Anterior cingulate cortex (tissue), 58 donors: ENCODE measurements around the gene GPC6.

ENCODE experiments used
- DNase-seq, 58 donors: peaks; one replicate each; lab custom pipeline; 2025; lab: John Stamatoyannopoulos, UW

Gene GPC6

DNA sequence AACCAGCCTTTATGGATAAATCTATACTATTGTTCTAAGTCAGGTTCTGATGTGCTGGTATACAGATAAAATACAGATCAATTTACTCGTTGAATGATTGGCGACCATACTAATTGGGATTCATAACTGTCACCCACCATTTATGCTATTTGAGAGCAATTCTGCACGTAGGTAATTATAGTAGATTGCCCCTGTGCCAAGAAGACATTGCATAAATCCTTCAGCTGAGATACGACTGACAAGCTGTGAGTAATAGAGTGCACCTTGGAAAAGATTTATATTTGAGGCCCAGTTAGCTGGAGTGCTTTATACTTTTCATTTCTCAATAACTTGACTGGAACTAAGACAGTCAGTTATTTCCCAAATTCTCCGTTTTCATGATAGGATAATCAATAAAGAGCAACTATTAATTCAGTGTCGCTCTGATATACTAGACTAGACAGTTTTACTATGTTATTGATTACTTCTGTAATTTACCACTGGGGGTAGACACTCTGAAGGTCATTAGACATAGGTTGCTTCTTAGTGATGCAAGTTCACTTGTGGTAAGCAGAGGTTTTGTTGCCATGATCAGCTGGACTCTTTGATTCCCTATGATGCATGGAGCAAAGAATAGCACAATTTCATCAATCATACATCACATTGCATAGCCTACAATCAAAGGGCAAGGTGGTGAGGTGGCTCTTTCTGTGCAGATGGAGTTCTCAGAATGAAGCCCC lies 536.3 kb downstream of the GPC6 start:
- no peak for DNase-seq

DNA sequence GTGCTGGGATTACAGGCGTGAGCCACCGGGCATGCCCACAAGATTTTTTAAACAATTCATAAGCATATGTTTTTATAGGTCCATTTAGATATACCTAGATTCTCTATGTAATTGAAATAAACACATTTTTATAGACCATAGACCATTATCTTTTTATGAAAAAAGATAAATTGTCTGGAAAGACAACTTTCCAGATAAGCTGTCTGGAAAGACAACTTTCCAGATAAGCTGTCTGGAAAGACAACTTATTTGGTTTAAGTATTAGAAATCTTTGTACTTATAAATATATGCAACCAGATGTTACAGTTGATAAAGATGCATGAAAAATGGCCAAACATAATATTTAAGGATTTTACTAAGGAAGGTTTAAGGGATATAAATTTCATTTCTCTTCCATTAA lies 538.5 kb downstream of the GPC6 start:
- DNase-seq, result no peak

DNA sequence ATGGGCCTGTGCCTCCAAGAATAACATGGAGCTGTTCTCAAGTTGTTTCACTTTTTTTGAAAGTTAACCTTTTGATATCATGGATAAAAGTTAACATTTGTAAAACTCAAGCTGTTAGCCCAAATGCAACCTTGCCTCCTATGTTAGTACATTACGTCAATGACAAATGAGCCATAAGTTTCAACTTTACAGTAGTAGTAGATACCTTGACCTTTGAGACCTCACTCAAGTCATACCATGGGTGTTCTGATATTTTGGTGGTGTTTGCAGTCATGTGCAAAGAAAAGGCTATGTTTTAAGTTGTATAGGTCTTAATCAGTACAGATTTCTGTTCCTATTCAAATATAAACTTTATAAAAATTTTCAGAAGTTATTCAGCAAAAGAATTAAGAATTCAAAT lies 539.2 kb downstream of the GPC6 start:
- no peak for DNase-seq

DNA sequence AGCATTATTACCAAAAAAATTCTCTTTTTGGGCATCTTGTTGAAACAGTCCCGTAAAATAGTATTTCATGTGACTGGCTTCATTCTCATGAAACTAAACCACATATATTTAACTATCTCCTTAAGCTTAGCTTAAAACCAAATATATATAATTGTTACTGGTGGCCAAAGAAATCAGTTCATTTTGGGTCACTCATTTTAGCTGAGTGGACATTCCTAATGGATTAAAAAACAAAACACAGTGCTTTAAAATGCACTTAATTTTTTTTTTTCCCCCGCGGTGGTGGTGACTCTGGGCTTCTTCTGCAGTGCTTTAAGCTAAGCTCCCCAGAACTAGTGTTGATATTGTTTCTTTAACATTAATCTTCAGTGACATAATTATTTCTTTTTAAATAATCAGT lies 540.1 kb downstream of the GPC6 start:
- DNase-seq, result no peak

DNA sequence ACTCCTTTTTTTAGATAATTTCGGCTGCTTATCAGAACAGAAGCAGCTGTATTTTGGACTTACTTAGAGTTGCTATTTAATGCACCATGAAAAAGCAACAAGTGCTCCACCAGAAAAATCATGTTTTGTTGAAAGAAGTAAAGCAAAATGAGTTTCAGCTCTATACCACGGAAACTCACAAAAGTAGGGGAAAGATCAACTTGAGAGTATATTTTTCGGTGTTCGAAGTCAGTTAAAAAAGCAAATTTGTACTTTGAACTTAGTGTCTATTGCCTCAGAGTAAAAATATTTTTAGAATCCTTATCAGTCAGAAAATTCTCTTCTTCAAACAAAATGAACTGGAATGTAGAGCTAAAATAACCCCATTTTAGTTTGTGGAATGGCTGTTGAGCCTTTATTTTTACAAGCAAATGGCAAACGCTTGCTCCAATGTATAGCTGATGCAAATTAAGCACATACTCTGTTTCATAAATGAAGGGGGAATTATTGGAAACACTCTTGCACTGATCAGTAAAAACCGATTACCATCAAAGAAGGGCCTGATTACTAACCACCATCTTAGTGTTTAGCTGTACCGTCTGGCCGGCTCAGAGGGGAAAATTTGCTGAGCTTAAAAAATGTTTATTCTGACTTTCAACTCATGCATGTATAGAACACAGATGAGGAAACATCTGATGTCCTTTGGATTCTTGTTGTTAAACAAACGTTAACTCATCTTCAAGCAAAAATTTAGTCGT lies 540.7 kb downstream of the GPC6 start:
- DNase-seq, result no peak

DNA sequence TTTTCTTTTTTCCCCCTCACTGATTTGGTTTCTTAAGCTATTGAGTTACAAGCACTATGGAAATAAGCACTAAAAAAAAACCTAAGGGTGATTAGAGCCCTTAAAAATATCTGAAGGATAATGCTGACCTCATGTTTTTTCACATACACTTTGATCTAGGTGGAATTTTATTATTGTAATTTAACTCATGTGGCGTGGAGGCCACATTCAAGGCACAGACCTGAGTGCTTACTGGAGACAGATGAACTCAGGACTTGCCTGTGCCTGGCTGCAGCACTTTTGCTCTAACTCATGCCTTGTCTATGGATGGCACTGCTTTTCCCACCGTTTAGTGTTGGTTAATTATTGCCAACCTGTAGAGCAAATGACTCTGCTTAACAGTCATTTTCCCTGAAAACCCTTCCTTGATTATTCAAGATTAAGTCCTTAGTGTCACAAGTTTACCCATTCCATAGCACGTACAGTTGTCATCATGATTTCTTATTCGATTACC lies 541.4 kb downstream of the GPC6 start:
- no peak for DNase-seq

DNA sequence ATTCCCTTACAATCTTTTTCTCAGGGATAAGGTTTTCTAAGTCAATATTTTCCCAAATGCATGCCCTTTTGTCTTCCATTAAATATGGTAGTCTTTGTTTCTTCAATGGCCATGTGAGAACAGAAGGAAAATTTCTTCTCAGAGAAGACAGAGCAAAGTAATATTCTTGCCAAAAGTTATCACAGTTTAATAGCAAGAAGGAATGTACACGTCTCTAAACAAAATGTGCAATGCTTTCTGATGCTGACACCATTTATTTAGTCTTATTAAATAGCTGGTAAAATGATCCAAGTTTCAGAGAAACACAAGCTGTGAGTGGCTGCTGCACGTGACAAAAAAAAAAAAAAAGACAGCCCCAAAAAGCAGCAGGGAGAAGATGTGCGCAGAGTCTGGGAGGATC lies 542.5 kb downstream of the GPC6 start:
- no peak for DNase-seq

DNA sequence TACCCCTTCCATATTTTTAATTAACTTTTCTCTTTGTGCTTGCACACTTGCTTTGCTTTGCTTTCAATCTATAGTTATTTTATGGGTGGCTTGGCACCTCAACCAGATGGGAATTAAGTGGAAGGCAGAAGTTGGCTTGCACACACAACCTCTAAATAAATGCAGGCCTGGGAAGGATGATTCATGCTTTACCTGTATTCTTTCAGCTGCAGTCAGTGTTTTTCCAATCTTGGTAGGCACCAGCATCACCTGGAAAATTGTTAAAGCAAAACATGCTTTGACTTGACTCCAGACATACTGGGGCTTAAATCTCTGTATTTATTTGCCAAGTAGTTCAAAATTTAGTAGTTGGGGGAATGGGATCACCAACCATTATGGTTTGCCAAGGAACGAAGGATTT lies 543.0 kb downstream of the GPC6 start:
- no peak for DNase-seq

DNA sequence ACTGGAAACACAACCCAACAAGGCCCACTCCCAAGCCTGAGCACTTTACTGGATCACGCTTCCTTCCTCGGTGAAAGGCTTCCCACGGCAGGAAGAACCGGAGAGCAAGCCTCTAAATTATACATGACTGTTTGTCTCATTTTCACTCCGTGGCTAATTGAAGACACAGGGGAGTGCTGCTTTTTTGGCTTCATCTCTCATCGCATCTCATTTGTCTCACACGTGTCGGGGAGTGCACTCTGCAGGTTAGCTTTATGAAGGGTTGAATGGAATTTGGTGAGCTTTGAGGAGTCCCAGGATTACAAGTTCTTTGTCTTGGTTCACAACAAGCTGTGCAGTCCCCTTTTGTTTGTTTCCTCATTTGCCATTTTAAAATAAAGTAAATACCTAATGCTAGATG lies 544.6 kb downstream of the GPC6 start:
- DNase-seq, result no peak

DNA sequence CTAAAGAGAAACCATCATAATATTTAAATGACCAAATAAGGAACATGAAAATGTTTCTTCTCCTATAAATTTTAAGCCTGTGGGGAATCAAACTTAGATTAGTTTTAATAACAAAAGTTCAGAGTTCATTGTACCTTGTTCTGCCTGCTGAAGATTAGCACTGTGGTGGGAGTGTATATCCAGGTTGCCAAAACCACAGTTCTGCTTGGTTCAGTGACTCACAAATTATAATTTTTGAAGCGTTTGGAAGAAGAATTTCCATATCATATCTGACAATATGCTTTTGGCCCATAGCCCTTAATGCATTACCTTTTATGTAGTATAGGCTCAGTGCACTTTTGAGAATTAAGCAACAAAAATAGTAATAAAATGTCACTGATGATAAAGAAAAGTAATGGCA lies 545.2 kb downstream of the GPC6 start:
- DNase-seq, result no peak

DNA sequence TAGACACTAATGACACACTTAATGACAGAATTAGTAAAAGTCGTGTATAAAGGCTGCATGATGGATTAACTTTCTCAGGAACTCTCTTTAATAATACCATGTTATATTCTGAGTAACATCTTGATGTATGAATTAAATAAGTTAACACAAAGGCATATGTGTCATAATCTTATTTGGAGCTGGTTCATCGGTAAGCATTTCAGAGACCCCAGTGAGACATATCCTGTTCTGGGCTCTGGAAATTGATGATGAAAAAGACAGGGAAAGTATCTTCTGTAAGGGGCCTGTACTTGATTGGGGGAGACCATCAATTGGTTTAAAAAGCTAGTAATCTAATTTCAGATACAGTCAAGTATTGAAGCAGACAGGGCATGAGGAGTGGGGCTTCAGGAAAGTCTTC lies 547.9 kb downstream of the GPC6 start:
- no peak for DNase-seq

DNA sequence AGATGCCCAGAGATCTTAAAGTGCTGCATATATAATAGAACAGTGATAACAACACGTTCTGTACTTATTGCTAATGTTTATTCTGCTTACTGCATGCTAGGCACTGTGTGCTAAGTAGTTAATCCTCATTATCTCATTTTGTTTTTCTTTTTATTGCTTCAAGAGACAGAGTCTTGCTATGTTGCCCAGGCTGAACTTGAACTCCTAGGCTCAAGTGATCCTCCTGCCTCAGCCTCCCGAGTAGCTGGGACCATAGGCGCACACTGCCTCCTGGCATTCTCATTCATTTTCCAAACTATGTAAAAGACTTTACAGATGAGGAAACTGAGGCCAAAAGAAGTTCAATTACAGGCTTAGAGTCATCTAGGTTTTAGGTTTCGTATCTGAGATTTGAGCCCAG lies 548.4 kb downstream of the GPC6 start:
- no peak for DNase-seq

DNA sequence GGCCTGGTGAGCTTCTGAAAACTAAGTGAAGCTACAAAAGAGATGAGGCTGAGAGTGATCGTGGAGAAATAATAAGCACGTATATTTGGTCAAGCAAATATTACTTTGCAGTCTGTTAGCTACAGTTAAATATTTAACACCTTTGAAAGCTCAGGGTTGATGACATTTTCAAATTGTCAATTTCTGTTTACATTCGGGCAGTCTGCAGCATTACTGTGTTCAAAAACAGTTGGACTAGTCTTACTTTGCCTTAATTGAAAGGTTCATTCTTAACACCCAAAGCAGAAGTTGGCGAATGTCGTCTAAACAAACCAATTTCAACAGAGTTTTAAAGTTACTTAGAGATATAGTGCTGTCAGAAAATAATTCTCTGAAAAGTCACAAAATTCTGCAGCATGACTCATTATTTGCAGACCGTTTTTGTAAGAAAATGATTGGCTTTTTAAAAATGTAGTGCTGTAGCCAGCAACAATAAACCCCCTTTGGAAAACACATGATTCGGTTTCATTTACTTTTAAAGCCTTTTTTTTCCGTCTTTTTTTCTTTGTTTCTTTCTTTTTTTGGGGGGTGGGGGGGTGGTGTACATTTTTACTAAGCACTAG lies 549.0 kb downstream of the GPC6 start:
- no peak for DNase-seq

DNA sequence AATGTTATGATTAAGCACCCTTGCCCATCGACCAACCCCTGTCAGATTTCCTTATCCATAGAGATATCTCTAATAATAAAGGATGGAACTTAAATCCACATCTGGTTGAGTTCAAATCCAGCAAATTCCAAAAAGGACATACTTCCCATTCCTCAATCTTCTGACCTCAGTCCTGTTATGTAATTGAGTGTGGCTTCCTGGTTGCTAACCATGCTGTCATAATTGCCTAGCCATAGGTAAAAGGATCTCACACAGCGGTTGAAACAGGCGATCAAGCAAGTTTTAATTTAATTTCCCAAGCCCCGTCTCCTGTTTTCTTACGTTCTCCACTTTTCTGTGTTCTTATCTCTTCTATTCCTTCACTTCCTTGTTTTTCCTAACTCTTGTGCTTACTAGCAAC lies 550.3 kb downstream of the GPC6 start:
- DNase-seq, result no peak

DNA sequence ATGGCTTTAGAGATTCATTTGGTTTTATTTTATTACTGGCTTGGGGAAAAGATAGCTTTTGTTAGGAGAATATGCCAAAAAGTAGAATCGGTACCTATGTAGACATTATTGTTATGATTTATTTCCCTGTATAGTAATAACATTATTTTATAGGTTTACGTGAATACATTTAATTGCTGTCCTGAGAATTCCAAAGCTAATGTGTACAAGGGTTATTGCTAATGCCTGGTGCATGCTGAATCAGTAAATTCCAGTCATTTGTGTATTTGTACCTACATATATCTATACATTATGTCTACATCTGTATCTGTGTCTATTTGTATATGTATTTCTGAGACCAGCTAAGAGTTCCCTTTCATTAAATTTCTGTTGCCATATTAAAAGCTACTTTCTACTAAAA lies 550.9 kb downstream of the GPC6 start:
- no peak for DNase-seq

DNA sequence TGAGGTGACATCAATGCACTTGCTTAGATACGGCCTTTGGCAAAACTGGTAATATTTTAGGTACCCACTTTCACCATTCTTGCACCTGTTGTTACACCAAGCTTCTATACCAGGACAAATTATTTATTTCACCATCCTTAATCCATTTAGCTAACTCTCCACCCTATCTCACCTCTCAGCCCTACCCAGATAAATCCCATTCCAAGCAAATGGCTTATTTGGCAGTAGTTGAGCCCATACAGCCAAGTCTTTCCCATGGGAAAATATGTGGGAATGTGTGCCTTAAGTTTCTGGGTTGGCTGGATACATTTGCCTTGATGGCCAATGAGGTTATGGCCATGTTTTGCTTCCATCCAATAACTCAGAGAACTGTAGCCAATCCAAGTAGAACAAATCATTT lies 551.9 kb downstream of the GPC6 start:
- DNase-seq, result no peak

DNA sequence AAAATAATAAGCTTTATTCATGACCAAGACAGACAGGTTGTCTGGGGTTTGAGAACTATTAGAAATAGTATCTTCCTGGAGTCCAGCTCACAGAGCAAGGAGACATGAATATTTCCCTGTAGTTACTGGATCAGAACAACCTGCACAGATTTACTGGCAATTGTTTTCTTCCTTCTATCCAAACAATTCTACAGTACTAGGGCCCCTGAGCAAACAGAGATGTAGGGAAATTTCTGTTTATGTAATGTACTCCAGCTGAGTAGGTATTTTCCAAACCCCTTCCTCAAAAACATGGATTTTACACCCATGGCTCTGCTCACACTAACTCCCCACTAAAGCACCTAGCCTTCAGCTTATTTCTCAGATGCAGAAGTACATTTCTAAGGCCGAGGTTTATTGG lies 557.6 kb downstream of the GPC6 start:
- no peak for DNase-seq

DNA sequence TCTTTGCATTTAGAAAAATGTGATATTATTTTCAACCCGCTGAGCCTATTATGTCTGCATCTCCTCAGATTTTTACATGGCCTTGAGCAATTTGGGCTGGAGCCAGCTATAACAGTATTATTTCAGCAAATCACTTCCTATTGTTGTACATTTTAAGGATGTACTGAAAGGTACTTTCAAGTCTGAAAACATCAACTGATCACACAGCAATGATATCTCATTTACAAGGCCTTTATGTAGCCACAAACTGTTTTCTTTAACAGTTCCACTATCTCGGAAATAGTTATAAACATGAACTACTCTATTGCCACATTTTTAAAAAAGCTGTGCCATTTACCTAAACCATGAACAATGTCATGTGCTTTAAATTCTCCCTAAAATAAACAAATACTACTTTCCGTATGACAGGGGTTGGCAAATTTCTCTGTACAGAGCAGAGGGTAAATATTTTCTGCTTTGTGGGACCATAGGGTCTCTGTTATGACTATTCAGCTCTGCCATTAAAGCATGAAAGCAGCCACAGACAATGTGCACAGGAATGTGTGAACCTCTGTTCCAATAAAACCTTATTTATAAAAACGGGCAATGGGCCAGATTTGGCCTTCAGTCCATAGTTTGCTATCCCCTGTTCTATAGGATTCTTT lies 560.4 kb downstream of the GPC6 start:
- DNase-seq, result no peak

DNA sequence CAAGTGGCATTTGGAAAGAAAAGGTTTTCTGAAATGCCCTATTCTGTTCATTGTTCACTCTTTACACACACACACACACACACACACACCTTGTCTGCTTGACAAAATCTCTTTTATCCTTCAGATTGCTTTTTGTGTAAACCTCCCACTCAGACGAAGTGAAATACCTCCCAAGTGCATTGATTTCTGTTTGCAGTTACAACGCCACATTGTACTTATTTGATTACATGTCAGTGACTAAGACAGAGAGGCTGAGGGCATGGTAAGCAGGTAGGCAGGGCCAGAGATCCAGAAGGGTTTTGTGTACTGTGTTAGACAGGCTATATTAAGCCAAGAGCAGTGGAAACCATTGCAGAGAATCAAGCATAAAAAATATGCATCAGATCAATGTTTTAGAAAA lies 561.8 kb downstream of the GPC6 start:
- no peak for DNase-seq

DNA sequence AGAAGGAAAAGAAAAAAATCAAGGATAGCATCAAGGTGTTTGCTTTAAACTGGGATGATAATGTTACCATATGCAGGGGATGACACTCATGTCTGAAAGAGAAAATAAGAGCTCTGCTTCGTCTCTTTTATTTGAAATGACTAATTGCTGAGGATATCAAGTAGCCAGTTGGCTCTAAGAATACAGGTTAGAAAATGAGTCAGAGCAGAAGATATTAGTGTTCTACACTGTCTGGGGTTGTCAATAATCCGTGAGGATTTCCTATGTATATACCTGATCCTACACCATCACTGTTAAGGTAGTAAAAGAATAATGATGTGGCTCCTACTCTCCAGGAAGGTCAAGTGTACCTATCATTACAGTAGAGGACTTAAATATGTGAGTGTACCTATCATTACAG lies 562.5 kb downstream of the GPC6 start:
- DNase-seq, result no peak

DNA sequence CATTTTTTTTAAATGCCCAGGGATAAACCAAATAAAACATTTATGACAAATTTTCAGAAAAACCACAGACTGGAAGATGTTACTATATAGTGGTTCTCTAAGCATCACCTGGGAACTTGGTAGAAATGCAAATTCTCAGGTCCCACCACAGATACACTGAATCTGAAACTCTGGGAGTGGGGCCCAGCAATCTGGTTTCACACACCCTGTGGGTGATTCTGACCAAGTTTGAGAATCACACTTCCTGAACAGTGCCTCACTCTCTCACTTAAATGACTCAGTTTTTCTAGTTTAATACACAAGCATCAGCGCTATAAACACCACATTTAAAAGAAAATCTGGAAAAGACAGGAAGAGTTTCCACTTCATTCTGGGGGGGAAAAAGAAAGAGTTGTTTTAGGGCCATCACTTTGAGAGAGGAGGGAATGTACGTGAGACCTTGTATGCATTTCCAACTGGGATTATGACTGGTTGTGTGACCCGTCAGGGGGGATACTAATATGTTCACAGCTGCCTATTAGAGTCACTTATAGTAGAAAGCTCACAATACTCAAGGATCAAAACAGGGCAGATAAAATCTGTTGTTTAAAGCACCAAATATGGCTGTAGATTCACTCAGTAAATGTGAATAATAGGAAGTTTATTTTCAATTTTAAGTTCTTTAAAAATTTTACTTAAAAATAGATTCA lies 567.7 kb downstream of the GPC6 start:
- DNase-seq, result no peak
